HEK293T (cell line): Measurements from ENCODE around the gene RPS3A.

Experiments used
- BHLHE40 ChIP-seq: fragments of 450-650 bp; IDR thresholded peaks from 2 replicates; pipeline ENCODE4 v1.6.1; 2016; ENCODE audit warnings: mild to moderate bottlenecking, moderate library complexity, borderline replicate concordance
- FOXK2 ChIP-seq: fragments of 450-650 bp; IDR thresholded peaks from 2 replicates; pipeline ENCODE4 v1.6.1; 2016; ENCODE audit warnings: mild to moderate bottlenecking
- LEF1 ChIP-seq: fragments of 450-650 bp; IDR thresholded peaks from 2 replicates; pipeline ENCODE4 v1.6.1; 2017; ENCODE audit warnings: mild to moderate bottlenecking, borderline replicate concordance
- NFRKB ChIP-seq: fragments of 450-650 bp; IDR thresholded peaks from 2 replicates; pipeline ENCODE4 v1.6.1; 2016; ENCODE audit warnings: mild to moderate bottlenecking, moderate library complexity
- SUZ12 ChIP-seq: fragments of 450-650 bp; IDR thresholded peaks from 2 replicates; pipeline ENCODE4 v1.6.1; 2016; ENCODE audit warnings: mild to moderate bottlenecking
- TARDBP ChIP-seq: fragments of 450-650 bp; IDR thresholded peaks from 2 replicates; pipeline ENCODE4 v1.6.1; 2016

DNA sequence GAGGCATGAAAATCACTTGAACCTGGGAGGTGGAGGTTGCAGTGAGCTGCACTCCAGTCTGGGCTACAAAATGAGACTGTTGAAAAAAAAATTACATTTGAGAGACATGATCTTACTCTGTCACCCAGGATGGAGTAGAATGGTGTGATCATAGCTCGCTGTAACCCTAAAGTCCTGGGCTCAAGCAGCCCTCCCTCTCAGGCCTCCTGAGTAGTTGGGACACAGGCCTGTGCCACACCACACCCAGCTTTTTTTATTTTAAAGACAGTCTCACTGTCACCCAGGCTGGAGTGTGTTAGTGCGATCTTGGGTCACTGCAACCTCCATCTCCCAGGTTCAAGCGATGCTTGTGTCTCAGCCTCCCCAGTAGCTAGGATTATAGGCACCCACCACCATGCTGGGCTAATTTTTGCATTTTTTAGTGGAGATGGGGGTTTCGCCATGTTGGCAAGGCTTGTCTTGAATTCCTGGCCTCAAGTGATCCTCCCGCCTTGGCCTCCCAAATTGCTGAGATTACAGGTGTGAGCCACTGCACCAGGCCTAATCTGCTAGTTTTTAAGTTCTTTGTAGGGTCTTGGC is 6.1 kb downstream of the RPS3A start:
- TF ChIP-seq SUZ12 = no peak
- no peak for TF ChIP-seq LEF1
- no peak for TF ChIP-seq BHLHE40
- no peak for TF ChIP-seq FOXK2
- TF ChIP-seq NFRKB = no peak
- TF ChIP-seq TARDBP = no peak
